ENCODE results near the gene TNFAIP8L1.

DNA sequence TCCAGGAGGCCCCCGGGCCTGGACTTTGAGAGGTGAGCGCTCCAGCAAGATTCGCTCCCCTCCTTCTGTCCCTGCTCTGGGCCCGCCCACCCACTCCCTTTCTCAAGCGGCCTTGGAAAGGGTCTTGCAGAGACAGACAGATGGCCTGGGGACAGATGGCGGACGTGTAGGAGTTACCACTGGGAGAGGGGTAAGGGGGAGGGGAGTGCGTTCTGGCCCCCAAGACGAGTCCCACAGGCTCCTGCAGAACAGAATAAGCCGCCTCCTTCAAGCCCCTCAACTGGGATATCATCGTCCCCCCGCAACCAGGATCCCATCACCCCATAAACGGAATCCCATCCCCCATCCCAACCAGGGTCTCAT, 3.6 kb upstream of the TNFAIP8L1 start:
- TF ChIP-seq, protein P1, sequence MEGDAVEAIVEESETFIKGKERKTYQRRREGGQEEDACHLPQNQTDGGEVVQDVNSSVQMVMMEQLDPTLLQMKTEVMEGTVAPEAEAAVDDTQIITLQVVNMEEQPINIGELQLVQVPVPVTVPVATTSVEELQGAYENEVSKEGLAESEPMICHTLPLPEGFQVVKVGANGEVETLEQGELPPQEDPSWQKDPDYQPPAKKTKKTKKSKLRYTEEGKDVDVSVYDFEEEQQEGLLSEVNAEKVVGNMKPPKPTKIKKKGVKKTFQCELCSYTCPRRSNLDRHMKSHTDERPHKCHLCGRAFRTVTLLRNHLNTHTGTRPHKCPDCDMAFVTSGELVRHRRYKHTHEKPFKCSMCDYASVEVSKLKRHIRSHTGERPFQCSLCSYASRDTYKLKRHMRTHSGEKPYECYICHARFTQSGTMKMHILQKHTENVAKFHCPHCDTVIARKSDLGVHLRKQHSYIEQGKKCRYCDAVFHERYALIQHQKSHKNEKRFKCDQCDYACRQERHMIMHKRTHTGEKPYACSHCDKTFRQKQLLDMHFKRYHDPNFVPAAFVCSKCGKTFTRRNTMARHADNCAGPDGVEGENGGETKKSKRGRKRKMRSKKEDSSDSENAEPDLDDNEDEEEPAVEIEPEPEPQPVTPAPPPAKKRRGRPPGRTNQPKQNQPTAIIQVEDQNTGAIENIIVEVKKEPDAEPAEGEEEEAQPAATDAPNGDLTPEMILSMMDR (IDR thresholded peaks at IDR 0.05): no peak
- no peak for TF ChIP-seq POLR2A (IDR thresholded peaks at IDR 0.05)

All from thyroid gland (tissue), 4 donors.